ENCODE measurements around the gene ZFHX2.

GRCh38 chr14:23555882-23556699, 4.5 kb upstream of the ZFHX2 start, which contains the start of gene THTPA:
- no peak for TF ChIP-seq CTCF (conservative IDR thresholded peaks at IDR 0.05; ENCODE audit: low read depth, low read length)
- TF ChIP-seq CEBPB (IDR thresholded peaks at IDR 0.05; ENCODE audit: low read depth, low read length), result peak; percentile 86
- peak; percentile 55; the same call in 1 of the 2 replicates for TF ChIP-seq MXI1 (IDR thresholded peaks at IDR 0.05; ENCODE audit: borderline replicate concordance, low read depth, low read length)
- 0 out of 2 replicates have a peak, but pooled peaks have one; percentile 4 for TF ChIP-seq SMC3 (IDR thresholded peaks at IDR 0.05; ENCODE audit: low read depth, low read length)
- no peak for TF ChIP-seq MAFK (IDR thresholded peaks at IDR 0.05; ENCODE audit: low read depth, low read length)
- peak; percentile 69; the same call in 1 of the 2 replicates for TF ChIP-seq POLR2A (IDR thresholded peaks at IDR 0.05; ENCODE audit: low read depth, low read length)
- TF ChIP-seq MAZ (IDR thresholded peaks at IDR 0.05; ENCODE audit: borderline replicate concordance, low read depth, low read length), result peak; percentile 55; the same call in 1 of the 2 replicates
